ENCODE data around the gene FBXO34.
"Not testable (repeated sequence)": the region's sequence is repeated elsewhere in the genome, so short reads cannot be mapped to it uniquely, and the experiment has no call there.

The FBXO34 gene

DNA sequence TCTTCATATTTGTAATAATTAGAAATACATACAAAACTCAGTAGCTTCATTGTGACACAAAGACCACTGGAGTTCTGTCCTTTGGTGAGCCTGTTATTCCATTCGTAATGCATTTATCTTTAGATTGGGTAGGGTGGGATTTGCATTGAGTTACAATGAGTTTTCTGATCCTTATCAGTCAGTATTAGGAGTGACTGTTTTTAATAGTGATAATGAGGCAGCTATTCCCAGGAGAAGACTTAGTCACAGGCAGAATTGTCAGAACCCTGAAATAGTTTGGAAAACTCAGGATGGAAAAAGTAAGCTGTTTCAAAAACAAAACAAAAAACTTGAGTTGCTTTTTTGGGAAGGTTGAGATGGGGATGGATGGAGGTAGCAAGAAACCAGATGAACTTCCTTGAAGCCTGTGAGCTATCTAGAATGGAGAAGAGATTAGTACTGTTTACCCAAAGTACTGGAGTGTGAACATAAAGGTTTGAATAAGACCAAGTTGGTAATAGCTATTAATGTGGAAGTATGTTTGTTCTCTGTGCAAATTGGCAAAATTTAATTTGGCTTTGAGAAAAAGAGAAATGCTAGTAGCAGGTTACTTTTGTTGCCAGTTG is 38.6 kb downstream of the FBXO34 start:
- DNase-seq (ENCODE audit: low read depth) = no peak

DNA sequence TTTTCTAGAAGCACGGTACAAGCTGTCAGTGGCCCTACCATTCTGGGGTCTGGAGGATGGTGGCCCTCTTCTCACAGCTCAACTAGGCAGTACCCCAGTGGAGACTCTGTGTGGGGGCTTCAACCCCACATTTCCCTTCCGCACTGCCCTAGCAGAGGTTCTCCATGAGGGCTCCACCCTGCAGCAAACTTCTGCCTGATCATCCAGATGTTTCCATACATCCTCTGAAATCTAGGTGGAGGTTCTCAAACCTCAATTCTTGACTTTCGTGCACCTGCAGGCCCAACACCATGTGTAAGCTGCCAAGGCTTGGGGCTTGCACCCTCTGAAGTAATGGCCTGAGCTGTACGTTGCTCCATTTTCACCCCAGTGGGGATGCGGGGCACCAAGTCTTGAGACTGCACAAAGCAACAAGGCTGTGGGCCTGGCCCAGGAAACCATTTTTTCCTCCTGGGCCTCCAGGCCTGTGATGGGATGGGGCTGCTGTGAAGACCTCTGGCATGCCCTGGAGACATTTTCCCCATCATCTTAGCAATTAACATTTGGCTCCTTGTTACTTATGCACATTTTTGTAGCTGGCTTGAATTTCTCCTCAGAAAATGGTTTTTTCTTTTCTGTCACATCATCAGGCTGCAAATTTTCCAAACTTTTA is 41.3 kb downstream of the FBXO34 start:
- DNase-seq (ENCODE audit: low read depth) = not testable (repeated sequence)

- no peak for DNase-seq (ENCODE audit: low read depth)
Measured at GRCh38 chr14:55313480-55313879, 42.3 kb downstream of the FBXO34 start.

DNA sequence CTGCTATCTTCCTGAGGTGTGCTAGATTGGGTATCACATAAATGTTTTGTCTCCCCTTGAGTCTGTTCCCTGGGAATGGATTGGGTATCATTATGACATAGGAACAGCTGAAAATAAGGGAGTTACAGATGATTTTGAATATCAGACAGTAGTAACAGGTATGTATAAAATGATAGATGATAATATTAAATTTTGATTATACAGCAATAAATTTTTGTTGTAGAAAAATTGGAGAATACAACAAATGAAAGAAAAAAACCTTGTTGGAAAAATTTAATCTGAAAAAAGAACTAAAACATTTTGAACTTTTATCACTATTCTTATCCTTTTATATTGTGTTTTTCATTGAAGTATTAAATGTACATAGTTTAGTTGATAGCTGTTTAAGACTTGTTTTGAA is 43.2 kb downstream of the FBXO34 start:
- DNase-seq (ENCODE audit: low read depth) = no peak

- DNase-seq (ENCODE audit: low read depth) = no peak
Measured at GRCh38 chr14:55316564-55316963, 45.3 kb downstream of the FBXO34 start.

DNA sequence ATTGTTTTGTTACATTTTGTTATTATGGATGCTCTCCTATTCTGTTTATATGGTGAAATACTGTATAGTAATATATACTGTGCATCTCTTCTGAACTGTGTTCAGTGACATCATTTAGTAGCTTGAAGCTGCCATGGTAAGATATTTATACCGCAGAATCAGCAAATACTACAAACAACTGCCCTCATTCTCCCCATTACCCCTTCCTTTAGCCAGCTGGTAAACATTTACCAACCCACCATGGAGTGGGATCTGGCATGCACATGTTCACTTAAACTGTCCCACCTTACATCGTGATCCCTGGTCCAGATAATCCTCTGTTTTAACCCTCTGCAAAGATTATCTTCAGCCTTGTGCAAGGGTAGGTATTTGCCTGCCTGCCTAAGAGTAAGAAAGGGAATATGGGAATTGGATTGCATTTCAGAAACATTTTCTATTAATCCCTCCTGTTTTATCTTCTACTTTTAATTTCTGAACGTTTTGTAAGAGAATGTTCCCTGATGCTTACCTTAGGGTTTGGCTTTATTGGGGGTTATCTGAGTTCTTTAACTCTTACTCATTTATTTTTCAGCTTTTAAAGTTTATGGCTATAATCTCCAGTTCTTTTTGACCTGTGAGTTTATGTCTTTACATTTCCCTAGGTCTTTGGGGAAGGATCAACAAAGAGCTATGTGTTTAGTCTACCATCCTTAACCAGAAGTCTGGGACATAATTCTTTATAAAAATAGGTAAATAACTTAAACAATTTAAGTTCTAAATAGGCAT is 46.5 kb downstream of the FBXO34 start:
- DNase-seq (ENCODE audit: low read depth) = no peak

GRCh38 chr14:55318694-55319093 is 47.5 kb downstream of the FBXO34 start:
- no peak for DNase-seq (ENCODE audit: low read depth)

DNA sequence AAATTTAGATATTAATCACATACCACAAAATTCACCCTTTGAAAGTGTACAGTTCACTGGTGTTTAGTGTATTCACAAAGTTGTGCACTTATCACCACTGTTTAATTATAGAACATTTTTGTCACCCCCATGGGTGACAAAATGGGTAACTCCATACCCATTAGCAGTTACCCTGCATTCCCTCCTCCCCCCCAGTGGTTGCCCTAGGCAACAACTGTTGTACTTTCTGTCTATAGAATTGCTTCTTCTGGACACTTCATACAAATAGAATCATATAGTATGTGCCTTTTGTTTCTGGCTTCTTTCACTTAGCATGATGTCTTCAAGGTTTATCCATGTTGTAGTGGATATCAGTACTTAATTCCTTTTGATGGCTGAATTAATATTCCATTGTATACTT is 52.7 kb downstream of the FBXO34 start:
- DNase-seq (ENCODE audit: low read depth) = no peak

- DNase-seq (ENCODE audit: low read depth) = no peak
Measured at GRCh38 chr14:55324812-55325211, 53.6 kb downstream of the FBXO34 start.

DNA sequence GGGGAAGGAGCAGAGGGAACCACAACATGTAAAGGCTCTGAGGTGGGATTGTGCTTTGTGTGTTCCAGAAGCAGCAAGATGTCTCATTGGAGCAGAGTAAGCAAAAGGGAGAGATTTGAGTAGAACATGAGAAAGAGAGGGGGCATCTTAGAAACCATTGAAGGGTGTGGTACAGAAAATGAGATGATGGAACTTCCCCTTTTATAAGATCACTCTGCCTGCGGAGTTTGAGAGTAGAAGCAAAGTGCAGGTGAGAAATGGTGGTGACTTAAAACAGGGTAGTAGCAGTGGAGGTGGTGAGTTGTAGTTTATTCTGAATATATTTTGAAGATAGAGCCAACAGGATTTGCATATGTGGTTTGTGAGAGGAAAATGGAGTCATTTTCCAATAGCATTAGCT is 56.0 kb downstream of the FBXO34 start:
- no peak for DNase-seq (ENCODE audit: low read depth)

GRCh38 chr14:55328317-55328716 is 57.1 kb downstream of the FBXO34 start:
- DNase-seq (ENCODE audit: low read depth) = no peak

- DNase-seq (ENCODE audit: low read depth) = no peak
Measured at GRCh38 chr14:55329999-55330710, 58.9 kb downstream of the FBXO34 start.

DNA sequence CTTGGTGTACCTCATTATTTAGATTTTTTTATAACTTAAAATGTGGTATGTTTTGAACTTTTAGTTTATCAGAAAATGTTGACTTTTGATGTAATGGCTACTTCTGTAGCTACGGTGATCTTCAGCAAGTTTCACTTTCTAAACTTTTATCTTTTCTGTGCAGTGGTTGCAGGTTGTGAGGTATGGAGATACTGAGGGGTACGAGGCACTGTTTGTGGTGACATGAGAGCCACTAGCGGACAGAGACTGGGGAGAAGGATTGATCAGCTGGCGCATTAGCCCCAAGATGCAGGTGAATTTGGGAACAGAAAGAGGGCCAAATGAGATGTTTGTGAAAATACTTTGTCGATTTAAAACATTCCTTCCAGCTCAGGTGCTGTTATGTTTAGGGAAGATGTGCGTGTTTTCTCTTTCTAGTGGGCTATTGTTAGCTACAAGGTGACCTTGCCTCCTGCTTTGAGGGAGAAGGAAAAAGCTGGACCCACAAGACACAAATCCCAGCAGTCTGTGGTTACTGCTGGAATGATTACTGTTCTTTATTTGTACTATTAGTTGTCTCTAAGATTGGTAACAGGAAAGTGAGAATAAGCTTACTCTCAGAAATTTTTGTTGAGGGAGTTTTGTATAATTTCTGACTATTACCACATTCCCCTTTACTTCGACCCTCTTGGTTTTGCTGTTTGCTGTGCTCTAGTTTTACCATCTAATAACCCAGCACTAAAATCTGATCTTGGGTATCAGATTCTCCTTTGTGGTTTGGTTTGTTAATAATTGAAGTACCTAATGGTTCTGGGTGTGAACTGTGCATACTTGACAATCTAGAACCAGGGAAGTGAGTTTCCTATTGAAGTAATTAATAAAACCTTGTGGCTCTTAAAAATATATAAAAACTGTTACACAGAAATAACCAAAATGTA is 61.7 kb downstream of the FBXO34 start:
- no peak for DNase-seq (ENCODE audit: low read depth)

- no peak for DNase-seq (ENCODE audit: low read depth)
Measured at GRCh38 chr14:55333711-55334485, 62.7 kb downstream of the FBXO34 start.

GRCh38 chr14:55336162-55336561 is 64.9 kb downstream of the FBXO34 start:
- DNase-seq (ENCODE audit: low read depth) = no peak

DNA sequence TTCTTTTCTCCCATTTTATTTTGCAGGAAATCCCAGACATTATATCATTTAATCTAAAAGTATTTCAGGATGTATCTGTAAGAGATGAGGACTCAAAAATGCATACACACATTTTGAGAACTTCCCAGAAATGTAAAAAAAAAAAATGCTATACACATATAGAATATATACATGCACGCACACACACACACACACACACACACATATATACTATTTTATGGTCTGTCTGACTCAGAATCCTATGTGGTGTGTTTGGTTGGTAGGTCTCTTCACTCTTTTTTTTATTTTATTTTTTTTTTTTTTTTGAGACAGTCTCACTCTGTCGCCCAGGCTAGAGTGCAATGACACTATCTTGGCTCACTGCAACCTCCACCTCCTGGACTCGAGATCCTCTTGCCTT is 65.5 kb downstream of the FBXO34 start:
- no peak for DNase-seq (ENCODE audit: low read depth)

GRCh38 chr14:55339770-55340169 is 68.5 kb downstream of the FBXO34 start:
- no peak for DNase-seq (ENCODE audit: low read depth)

DNA sequence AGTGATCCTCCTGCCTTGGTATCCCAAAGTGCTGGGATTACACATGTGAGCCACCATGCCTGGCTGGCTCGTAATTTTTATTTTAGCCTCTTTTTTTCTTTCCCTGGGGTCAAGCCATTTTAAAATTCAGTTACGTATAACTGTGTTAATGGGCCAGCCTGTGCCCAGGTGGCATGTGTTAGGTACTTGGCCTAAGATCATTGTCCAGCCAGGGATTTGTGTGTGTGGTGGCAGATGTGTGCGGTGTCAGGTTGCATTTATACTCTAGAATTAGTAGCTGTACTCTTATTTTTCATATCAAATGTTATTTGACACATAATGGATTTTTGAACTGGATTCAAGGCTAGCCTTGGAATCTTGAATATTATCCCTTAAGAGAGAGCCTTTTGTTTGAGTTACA is 69.3 kb downstream of the FBXO34 start:
- no peak for DNase-seq (ENCODE audit: low read depth)

- DNase-seq (ENCODE audit: low read depth) = no peak
Measured at GRCh38 chr14:55341781-55342180, 70.6 kb downstream of the FBXO34 start.

DNA sequence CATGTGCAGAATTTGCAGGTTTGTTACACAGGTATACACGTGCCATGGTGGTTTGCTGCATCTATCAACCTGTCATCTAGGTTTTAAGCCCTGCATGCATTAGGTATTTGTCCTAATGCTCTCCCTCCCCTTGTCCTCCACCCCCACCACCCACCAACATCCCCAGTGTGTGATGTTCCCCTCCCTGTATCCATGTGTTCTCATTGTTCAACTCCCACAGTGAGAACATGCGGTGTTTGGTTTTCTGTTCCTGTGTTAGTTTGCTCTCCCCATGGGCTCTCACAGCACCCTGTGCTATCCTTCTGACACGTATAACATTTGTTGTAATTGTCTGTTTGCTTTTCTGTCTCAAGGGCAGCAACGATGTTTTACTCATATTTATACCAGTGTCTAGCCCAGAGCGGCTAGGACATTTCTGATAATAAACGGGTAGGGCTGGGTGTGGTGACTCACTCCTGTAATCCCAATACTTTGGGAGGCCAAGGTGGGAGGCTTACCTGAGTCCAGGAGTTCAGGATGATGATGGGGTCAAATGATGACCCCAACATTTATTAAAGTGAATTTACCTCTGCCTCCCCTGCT is 73.5 kb downstream of the FBXO34 start:
- not testable (repeated sequence) for DNase-seq (ENCODE audit: low read depth)
